Keratinocyte (primary cell): ENCODE results near the gene PRELP. TPM values are rescaled to one million over a fixed set of nuclear protein-coding genes. Genes with fewer than 3 reads are reported as not detected.

ENCODE experiments used
- DNase-seq: peaks from one replicate; pipeline ENCODE4 v3.0.0-alpha.2; 2011; ENCODE audit warnings: low read depth, missing footprints, low spot score
- FAIRE-seq: peaks from 2 replicates; lab custom pipeline; 2011; peaks lifted over from hg19 to GRCh38; lab: Jason Lieb, UNC
- H2AFZ ChIP-seq: 2 replicates; pipeline ENCODE4 v1.6.0; 2012; ENCODE audit warnings: low read length, control low read depth, inconsistent platforms; ENCODE audit not compliant: control insufficient read depth
- H3K27ac ChIP-seq: 2 replicates; pipeline ENCODE4 v1.5.1; 2011; ENCODE audit warnings: low read length; ENCODE audit not compliant: control insufficient read depth, insufficient read depth
- H3K27me3 ChIP-seq: 3 replicates; pipeline ENCODE4 v1.6.0; 2011; ENCODE audit warnings: low read length; ENCODE audit not compliant: control insufficient read depth, insufficient read depth; ENCODE audit errors: extremely low read depth
- H3K36me3 ChIP-seq, 2 experiments: 2 replicates in 1 of 2; 3 replicates in 1 of 2; pipeline ENCODE4 v1.5.1; 2011; ENCODE audit warnings: low read length in 2 of 2, mild to moderate bottlenecking in 1 of 2; ENCODE audit not compliant: control insufficient read depth in 2 of 2, insufficient read depth in 2 of 2; ENCODE audit errors: extremely low read depth in 1 of 2
- H3K4me1 ChIP-seq: 3 replicates; pipeline ENCODE4 v1.5.1; 2011; ENCODE audit warnings: low read length; ENCODE audit not compliant: control insufficient read depth, insufficient read depth; ENCODE audit errors: extremely low read depth
- H3K4me2 ChIP-seq: 3 replicates; pipeline ENCODE4 v1.6.0; 2011; ENCODE audit warnings: low read depth, low read length; ENCODE audit not compliant: control insufficient read depth, insufficient read depth; ENCODE audit errors: extremely low read depth
- H3K4me3 ChIP-seq, 3 experiments: fragments of 200-600 bp in 1 of 3; sonication (generic) in 1 of 3; 2 replicates in 2 of 3; 3 replicates in 1 of 3; pipeline ENCODE4 v1.5.1; 2011 to 2016; ENCODE audit warnings: low read length in 3 of 3, mild to moderate bottlenecking in 3 of 3, control low read depth in 2 of 3, inconsistent platforms in 1 of 3, low read depth in 1 of 3, mixed read lengths in 1 of 3, mixed run types in 1 of 3, moderate library complexity in 1 of 3; ENCODE audit not compliant: control insufficient read depth in 2 of 3, insufficient read depth in 2 of 3; ENCODE audit errors: extremely low read depth in 1 of 3
- H3K79me2 ChIP-seq: 2 replicates; pipeline ENCODE4 v1.6.0; 2012; ENCODE audit warnings: low read length; ENCODE audit not compliant: control insufficient read depth, insufficient read depth
- H3K9ac ChIP-seq: 3 replicates; pipeline ENCODE4 v1.6.0; 2011; ENCODE audit warnings: low read length; ENCODE audit not compliant: control insufficient read depth, insufficient read depth; ENCODE audit errors: extremely low read depth
- H3K9me1 ChIP-seq: 3 replicates; pipeline ENCODE4 v1.6.0; 2011; ENCODE audit warnings: low read length; ENCODE audit not compliant: control insufficient read depth, insufficient read depth; ENCODE audit errors: extremely low read depth
- H3K9me3 ChIP-seq: 2 replicates; pipeline ENCODE4 v1.5.1; 2012; ENCODE audit warnings: low read depth, low read length; ENCODE audit not compliant: control insufficient read depth
- H4K20me1 ChIP-seq: 3 replicates; pipeline ENCODE4 v1.6.0; 2011; ENCODE audit warnings: low read length; ENCODE audit not compliant: control insufficient read depth, insufficient read depth; ENCODE audit errors: extremely low read depth
- CTCF ChIP-seq, 3 experiments: IDR thresholded peaks in 1 of 3; conservative IDR thresholded peaks in 1 of 3; optimal IDR thresholded peaks in 1 of 3; 2 replicates in 2 of 3; 3 replicates in 1 of 3; pipeline versions ENCODE3 to v1.5.1; 2011; ENCODE audit warnings: low read length in 3 of 3, mild to moderate bottlenecking in 3 of 3, moderate library complexity in 2 of 3, control low read depth in 1 of 3, inconsistent platforms in 1 of 3; ENCODE audit not compliant: insufficient read depth in 2 of 3; ENCODE audit errors: extremely low read depth in 1 of 3
- EZH2 ChIP-seq: IDR thresholded peaks from one replicate; pipeline ENCODE4 v1.6.1; 2012; ENCODE audit warnings: inconsistent platforms, mild to moderate bottlenecking, low read length, moderate library complexity
- dilution Hi-C: fragments of 300-500 bp; cut with MboI; formaldehyde crosslinking; loops from one replicate; pipeline ENCODE4 v1.7.0; 2020; ENCODE audit warnings: low sequenced_read_pairs; ENCODE audit not compliant: extremely low pct_ligation_motif_present
- polyA plus RNA-seq, 5 experiments: library from polyadenylated mRNA; depleted of rRNA in 3 of 5; stranded (reverse) in 3 of 5; stranded (forward) in 1 of 5; unstranded in 1 of 5; fragments of >200 nt; gene quantifications; 1 replicate in 1 of 5; 2 replicates in 3 of 5; 3 replicates in 1 of 5; pipeline versions ENCODE4 v1.2.1 to v1.2.3, GENCODE V29; 2011 to 2012; ENCODE audit warnings: missing spikeins in 2 of 5, low read depth in 1 of 5, low replicate concordance in 1 of 5

PRELP gene
- polyA plus RNA-seq, 1 donor (not counting 4 experiments of a cell fraction or from before 2014, with no cell fraction given), result 0.01 TPM

GRCh38 chr1:203525685-203526084 is 50.1 kb downstream of the PRELP start:
- no peaks in the 10 kb centered on the region for H3K79me2 ChIP-seq
- no peaks in the 10 kb centered on the region for H3K27me3 ChIP-seq
- H4K20me1 ChIP-seq, result no peaks in the 10 kb centered on the region
- dilution Hi-C loops, result no loop called here
- H3K9me1 ChIP-seq, result no peaks in the 10 kb centered on the region
- no peak overlapping the region for H3K9ac ChIP-seq
- H3K4me1 ChIP-seq, result peaks cover 23% of the 10 kb centered on the region
- no peaks in the 10 kb centered on the region for H3K36me3 ChIP-seq
- no peak overlapping the region for H3K27ac ChIP-seq
- DNase-seq, result no peak
- no peak overlapping the region for H3K4me2 ChIP-seq
- H3K9me3 ChIP-seq, result no peaks in the 10 kb centered on the region
- no peak for FAIRE-seq
- no peak overlapping the region for H3K4me3 ChIP-seq
- no peak overlapping the region for H2AFZ ChIP-seq
- TF ChIP-seq EZH2, result no peak
- no peak for TF ChIP-seq CTCF (optimal IDR thresholded peaks at IDR 0.05 in 1 of 3, IDR thresholded peaks at IDR 0.05 in 1 of 3, conservative IDR thresholded peaks at IDR 0.05 in 1 of 3; ENCODE audit: extremely low read depth in 1 of 3, insufficient read depth in 2 of 3, low read length in 3 of 3)

- Histone ChIP-seq H3K36me3 (no peaks in the 10 kb centered on the region), H2AFZ (no peak overlapping the region), H3K4me3 (no peak overlapping the region), H3K9me1 (no peaks in the 10 kb centered on the region), H3K9me3 (no peaks in the 10 kb centered on the region), H4K20me1 (no peaks in the 10 kb centered on the region), H3K9ac (no peak overlapping the region), H3K4me1 (peaks cover 18% of the 10 kb centered on the region), H3K4me2 (peak overlapping the region; percentile 33), H3K27ac (no peak overlapping the region), H3K27me3 (no peaks in the 10 kb centered on the region), H3K79me2 (no peaks in the 10 kb centered on the region)
- TF ChIP-seq EZH2 (no peak), CTCF (optimal IDR thresholded peaks at IDR 0.05 in 1 of 3, IDR thresholded peaks at IDR 0.05 in 1 of 3, conservative IDR thresholded peaks at IDR 0.05 in 1 of 3; ENCODE audit: extremely low read depth in 1 of 3, insufficient read depth in 2 of 3, low read length in 3 of 3) (no peak)
- FAIRE-seq, result peak; percentile 17
- dilution Hi-C loops, result no loop called here
- no peak for DNase-seq
Measured at GRCh38 chr1:203526130-203526529, 50.5 kb downstream of the PRELP start.
